Fibroblast of lung (primary cell): ENCODE data around the gene TENT5A.

Experiments
- CTCF ChIP-seq, 2 donors: IDR thresholded peaks in 1 of 2; conservative IDR thresholded peaks in 1 of 2; 1 replicate in 1 of 2; 2 replicates in 1 of 2; pipeline ENCODE4 v1.5.1; 2011 to 2012; ENCODE audit warnings: low read length in 2 of 2, control low read depth in 1 of 2, inconsistent platforms in 1 of 2, low read depth in 1 of 2, mild to moderate bottlenecking in 1 of 2
- EZH2 ChIP-seq: IDR thresholded peaks from 2 replicates; pipeline ENCODE4 v1.5.1; 2012; ENCODE audit warnings: low read length, control low read depth, mild to moderate bottlenecking; ENCODE audit errors: missing control alignments

GRCh38 chr6:81748994-81749393 lies 3.5 kb downstream of the TENT5A start:
- TF ChIP-seq CTCF (conservative IDR thresholded peaks at IDR 0.05 in 1 of 2, IDR thresholded peaks at IDR 0.05 in 1 of 2; ENCODE audit: low read depth in 1 of 2, low read length in 2 of 2) = no peak
- no peak for TF ChIP-seq EZH2
